GM10266 (cell line): ENCODE data around the gene MYO16.
"Not testable (repeated sequence)": the region's sequence is repeated elsewhere in the genome, so short reads cannot be mapped to it uniquely, and the experiment has no call there.

Source experiments
- DNase-seq: peaks from one replicate; pipeline ENCODE4 v3.0.0; 2012; ENCODE audit errors: extremely low spot score
- CTCF ChIP-seq: IDR thresholded peaks from 2 replicates; pipeline ENCODE4 v1.5.1; 2012; ENCODE audit warnings: mild to moderate bottlenecking, low read depth; ENCODE audit not compliant: control insufficient read depth, insufficient read depth; ENCODE audit errors: missing control alignments

The MYO16 gene

DNA sequence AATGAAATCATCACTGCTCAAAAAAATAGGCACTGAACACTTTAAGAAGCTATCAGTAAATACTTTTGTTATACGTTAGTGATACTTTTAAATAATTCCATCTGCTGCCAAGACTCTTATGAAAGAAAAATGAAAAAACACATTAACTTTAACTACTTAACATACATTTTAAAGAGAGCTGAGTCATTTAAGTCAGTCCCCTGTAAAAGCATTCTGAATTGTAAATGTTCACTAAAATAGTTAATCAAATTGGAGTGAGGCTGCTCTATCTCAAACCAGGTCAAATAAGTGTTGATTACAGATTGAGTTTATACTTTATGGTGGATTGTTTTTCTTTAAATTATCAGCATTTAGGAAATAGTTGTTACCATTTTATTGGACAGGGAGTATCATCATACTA lies 274.2 kb downstream of the MYO16 start:
- TF ChIP-seq CTCF = no peak
- no peak for DNase-seq

DNA sequence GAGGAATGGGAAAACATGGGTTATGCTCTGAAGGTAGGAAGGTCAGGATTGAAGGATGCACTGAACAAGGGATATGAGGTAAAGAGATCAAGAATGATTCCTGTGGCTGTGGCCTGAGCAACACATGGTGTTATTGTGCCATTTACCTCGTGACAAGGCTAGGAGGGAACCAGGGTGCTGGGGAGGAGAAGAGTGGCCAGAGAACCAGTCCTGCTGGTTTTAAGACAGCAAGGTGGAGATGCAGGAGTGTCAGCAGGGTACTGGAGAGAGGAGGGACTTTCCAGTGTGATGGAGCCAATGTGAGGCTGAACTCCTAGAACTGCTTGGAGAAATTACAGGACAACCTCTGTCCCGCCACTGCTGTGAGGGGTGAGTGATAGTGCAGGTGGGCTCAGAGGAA lies 282.4 kb downstream of the MYO16 start:
- no peak for TF ChIP-seq CTCF
- DNase-seq = no peak

- not testable (repeated sequence) for DNase-seq
Observed at GRCh38 chr13:108913731-108914130, 284.3 kb downstream of the MYO16 start.

- TF ChIP-seq CTCF = peak; percentile 59
- no peak for DNase-seq
Observed at GRCh38 chr13:108915095-108915633, 285.8 kb downstream of the MYO16 start.

- TF ChIP-seq CTCF = no peak
- peak; percentile 68 for DNase-seq
Observed at GRCh38 chr13:108915634-108916512, 286.5 kb downstream of the MYO16 start.

DNA sequence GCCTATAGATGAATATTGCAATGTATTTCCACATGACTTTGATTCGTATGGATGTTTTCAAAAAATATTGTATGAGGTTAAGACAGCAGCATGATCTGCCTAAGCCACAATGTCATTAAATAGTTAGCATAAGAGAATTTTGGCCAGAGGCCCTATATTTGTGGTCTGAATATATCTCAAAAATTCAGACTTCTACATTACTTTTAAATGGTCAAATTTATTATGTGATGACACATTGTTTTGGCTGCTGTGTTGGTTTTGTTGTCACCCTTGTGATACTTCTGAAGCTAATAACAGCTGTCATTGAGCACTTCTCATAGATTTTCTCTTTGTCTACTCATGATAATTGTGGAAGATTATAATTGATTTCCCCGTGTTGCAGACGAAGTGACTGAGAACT lies 288.2 kb downstream of the MYO16 start:
- no peak for DNase-seq
- TF ChIP-seq CTCF = no peak

DNA sequence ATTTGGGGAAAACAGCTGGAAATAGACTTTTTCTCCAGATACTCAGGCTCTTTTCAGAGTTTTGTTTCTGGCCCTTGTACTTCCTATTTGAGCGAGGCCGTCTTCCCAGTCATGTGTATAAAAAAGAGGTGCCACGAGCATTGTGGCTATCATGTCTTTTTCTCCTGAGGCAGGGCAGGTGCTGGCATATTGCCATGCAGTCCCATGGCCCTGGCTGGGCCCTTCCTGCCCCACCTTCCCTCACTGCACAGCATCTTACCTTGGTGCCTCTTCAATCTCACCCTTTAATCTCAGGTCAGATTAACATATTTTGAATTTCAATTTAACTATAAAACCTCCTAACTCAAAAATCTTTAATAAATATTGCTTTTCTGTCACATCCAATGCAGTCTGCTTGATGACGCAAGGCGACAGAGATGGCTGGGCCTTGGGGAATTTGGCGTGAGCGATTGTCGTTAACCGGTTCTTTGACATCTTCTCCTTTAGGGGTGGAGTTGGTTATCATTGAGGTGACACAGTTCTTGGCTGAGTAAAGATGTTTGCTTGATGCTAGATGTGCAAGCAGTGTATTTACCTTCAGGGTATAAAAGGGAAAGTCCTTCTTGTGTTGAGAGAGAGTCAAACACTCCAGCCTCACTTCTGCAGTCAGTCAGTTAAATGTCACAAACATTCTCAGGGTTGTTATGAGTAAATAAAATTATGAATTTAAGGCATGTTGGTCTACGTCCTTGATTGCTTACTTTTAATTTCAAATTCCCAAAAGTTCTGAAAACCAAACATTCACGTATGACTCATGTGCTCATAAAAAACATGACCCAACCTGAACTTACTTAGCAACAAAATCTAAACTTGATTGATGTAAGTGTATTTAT lies 289.9 kb downstream of the MYO16 start:
- no peak for DNase-seq
- no peak for TF ChIP-seq CTCF
